HG02852 (cell line): ENCODE results near the gene PSME1.
"Not testable (repeated sequence)": the region's sequence is repeated elsewhere in the genome, so short reads cannot be mapped to it uniquely, and the experiment has no call there.

Experiments
- ATAC-seq: cut with Tn5 transposase; IDR thresholded peaks from one replicate; pipeline ENCODE4 v1.9.1; 2021; ENCODE audit warnings: mild to moderate bottlenecking, moderate library complexity; ENCODE audit not compliant: unreplicated experiment

The PSME1 gene

GRCh38 chr14:24103451-24103850, 32.5 kb upstream of the PSME1 start:
- no peak for ATAC-seq

DNA sequence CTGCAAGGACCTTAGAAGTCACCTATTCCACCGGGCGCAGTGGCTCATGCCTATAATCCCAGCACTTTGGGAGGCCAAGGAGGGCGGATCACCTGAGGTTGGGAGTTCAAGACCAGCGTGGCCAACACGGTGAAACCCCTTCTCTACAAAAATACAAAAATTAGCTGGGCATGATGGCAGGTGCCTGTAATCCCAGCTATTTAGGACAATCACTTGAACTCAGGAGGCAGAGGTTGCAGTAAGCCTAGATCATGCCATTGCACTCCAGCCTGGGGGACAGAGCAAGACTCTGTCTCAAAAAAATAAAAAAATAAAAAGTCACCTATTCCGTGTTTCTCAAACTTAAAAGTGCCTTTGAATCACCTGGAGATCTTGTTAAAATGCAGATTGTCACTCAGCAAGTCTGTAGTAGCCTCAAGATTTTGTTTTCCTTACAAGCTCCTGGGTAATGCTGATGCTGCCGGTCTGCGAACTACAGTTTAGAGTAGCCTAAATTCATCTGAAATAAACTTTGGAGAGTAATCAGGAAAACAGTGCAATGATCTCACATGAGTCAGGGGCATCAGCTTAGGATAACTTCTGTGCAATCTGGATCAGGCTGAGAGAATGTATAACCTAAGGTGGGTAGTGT, 30.3 kb upstream of the PSME1 start:
- ATAC-seq, result not testable (repeated sequence)

DNA sequence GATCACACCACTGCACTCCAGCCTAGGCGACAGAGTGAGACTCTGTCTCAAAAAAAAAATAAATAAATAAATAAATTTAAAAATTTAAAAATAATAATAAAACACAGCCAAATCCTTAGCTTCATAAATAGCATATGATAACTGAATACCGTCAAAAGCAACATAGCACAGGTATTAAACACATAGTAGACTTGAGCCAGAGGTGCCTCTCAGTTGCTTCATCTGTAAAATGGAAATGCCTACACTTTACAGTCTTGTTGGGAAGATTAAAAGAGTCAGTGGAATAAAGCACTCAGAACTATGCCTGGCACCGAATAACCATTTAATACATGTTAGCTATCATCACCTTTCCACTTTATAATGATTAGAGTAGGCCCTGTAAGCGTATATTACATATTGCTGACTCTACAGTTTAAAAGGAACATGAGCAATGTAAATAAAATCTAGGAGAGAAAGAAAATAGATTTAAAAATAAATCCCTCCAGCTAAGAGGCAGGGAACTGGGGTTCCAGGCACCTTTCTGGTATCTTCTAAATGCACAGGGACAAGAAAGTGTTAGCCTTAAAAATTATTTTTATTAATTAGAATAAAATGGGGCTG, 29.2 kb upstream of the PSME1 start:
- no peak for ATAC-seq

DNA sequence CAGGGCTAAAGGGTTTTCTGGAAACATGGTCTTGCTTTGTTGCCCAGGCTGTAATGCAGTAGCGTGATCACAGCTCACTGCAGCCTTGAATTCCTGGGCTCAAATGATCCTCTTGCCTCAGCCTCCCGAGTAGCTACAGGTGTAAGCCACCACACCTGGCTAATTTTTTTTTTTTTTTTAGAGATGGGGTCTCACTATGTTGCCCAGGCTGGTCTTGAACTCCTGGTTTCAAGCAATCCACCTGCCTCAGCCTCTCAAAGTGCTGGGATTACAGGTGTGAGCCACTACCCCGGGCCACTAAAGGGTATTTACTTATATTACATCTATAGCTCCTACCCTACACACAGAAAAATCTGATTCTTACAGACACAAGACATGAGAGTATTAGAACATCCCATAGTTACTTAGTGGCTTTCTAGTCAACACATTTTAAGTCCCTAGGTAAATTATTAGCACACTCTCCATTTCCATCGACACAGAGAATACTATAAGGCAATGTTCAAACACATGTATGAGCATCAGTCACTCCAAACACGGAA, 27.6 kb upstream of the PSME1 start:
- peak; percentile 27 for ATAC-seq

DNA sequence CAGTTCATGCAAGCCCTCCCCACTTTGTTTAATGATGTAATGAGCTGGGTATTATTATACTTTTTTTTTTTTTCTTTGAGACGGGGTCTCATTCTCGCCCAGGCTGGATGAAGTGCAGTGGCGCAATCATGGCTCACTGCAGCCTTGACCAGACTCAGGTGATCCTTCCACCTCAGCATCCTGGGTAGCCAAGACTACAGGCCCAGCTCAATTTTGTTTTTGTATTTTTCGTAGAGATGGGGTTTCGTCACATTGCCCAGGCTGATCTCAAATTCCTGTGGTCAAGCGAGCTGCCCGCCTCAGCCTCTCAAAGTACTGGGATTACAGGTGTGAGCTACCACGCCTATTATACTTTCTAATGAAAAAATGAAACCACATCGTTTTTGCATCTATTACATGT, 25.9 kb upstream of the PSME1 start:
- ATAC-seq, result no peak

- ATAC-seq, result no peak
These were observed 25.5 kb upstream of the PSME1 start for GRCh38 chr14:24110523-24110922.

DNA sequence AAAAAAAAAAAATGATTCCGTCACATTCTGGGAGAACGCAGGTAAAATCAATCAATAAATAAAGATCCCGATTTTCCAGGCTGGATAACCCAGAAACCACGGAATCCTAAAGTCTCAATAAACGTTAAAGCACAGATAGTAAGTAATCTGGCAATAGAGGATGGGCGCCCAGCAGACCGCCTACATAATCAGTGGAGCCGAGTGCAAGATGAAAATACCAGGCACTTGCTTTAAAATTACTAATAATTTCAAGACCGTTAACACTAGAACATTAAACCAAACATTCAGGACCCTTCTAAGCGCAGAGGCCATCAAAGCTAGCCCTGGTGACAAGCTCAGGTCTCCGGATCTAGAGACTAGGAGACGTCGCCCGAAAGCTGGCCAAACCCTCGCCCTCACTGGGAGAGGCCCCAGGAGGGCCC, 22.6 kb upstream of the PSME1 start:
- no peak for ATAC-seq

DNA sequence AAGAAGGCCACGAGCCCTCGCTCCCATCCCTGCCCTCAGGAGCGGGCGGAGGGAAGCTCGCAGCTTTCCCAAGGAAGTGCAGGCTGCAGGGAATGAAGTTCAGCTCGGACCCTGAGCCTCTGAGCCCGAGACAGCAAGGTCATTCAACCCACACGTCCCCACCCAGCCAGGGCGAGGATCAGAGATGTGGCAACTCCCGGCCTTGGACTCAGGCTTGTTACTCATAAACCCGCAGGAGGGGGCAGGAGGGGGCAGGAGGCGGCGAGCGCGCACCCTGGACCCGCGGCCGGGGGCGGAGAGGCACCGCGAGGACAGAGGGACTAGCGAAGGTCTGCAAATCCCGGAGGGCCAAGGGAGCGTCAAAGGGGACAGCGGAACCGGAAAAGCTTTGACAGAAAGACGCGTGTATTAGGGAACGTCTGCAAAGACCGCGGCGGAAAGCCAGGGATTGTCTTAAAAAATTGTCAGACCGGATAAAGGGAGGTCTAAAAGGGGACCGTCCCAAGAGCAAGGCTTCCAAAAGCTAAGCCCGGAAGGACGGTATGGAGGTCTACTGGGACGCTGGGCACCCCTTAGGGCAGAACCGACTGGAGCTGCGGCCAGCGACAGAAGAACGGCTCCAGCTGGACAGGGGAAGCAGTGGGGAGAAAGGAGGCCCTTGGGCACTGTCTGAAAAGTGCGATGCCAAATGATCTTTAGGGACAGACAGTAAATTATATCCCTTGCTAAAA, 22.0 kb upstream of the PSME1 start:
- ATAC-seq, result peak; percentile 27

DNA sequence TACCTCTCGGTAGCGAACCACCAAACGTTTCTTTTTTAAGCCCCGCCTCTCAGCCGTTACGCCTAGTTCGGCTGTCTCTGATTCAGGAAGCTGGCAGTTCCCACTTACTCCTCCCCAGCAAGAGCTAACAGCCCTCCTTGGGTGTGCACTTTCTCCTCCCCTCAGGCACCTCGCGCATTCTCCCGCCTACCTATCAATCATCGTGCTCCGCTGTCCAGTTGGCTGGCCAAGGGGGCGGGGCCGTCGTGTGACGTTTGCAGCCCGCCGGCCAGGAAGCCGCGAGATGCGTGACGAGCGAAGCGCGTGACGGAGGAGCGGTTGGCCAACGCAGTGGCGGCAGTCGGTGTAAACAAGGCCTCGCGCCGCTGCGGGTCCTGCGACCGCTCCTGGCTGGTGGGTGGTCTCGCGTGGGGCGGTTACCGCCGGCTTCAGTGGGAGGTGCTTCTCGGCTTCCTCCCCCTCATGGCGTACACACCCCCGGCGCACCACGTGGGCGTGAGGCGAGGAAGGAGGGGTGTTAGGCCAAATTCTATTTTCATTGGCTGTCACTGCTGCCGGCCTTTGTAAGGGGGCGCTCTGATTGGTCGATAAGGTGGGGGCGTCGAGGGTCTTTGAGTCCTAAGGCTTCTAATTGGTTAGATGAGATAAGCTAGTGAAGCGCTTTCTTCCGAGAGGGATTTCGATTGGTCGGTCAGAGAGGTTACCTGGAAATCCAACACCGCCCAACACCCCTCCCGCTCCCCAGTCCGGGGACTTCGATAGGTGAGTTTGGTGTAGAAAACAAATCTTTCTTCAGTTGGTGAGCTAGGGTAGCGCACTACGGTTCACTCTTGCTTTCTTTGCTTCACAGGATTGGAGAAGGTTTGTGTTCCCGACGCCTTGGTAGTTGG, 21.2 kb upstream of the PSME1 start, which contains the start of the genes DCAF11 and NRL:
Gene DCAF11 (plus strand): TSS at position 246 of the 890 bp plus-strand sequence. CDS start 818 bp downstream, outside the sequence.
Gene NRL (minus strand): TSS at position 418 of the 890 bp plus-strand sequence. CDS start 32,101 bp downstream, outside the sequence.
- ATAC-seq, result peak; percentile 84

DNA sequence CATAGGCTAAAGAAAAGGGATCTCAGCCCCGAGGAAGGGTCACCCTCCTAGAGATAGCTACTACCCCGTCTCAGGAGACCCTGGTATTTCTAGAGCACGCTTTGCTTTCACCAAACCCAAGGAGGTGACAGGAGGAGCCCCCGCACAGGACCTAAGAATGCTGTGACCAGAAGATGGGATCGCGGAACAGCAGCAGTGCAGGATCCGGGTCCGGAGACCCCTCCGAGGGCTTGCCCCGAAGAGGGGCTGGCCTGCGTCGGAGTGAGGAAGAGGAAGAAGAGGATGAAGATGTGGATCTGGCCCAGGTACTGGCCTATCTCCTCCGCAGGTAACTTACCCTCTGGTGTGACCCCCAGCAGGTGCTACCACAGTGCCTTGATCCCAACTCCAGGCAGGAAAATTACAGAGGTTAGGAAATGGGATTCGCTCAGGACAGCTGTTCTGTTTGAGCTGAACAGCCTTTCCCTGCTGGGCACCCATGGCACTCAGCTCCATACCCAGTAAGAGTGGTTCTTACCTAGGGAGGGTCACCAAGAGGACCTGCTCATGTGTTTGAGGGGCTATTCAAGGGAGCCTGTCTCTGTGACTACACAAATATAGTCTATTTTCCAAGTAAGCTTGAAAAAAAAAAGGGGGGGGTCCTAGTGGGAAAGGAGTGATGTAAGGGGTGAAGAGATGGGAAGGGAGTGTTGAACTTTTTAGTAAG, 20.4 kb upstream of the PSME1 start:
- ATAC-seq, result no peak

DNA sequence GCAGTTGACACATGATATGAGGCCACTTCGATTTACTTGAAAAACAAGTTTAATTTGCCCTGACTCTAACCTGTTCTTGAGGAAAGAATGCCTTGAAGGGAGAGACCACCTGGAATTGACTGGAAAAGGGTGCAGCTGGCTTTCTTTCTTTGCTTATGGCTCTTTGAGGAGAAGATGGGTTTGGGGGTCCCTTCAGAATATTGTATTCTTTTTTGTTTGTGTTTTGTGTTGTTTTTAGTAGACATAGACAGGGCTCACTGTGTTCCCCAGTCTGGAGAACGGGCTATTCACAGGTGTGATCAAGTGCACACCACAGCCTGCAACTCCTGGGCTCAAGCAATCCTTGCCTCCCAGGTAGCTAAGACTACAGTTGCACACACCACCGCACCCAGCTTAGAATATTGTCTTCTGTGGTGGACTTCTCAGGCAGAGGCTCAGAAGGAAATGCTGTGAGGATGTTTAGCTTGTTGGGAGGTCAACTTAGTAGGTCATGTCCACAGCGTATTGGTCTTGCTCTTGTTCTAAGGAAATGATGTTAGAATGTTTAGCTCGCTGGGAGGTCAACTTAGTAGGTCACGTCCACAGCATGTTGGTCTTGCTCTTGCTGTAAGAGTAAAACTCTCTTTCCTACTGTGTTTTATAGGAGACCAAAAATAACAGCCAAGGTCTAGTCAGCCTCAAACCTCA, 19.7 kb upstream of the PSME1 start:
- no peak for ATAC-seq

DNA sequence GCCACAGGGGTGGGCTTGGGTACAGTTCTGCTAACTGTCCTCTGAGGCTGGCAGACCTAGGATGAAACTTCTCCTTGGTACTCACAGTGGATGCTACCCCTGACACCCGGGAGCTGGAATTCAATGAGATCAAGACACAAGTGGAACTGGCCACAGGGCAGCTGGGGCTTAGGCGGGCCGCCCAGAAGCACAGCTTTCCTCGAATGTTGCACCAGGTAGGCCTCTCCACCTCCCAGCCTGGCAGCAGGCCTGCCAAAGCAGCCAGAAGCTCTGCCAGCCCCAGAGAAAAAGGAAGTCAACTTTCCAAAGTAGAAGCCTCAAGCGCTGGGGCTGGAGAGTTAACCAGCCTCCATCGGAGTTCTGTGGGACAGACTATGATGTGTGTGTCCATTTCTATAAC, 18.8 kb upstream of the PSME1 start:
- ATAC-seq, result no peak

DNA sequence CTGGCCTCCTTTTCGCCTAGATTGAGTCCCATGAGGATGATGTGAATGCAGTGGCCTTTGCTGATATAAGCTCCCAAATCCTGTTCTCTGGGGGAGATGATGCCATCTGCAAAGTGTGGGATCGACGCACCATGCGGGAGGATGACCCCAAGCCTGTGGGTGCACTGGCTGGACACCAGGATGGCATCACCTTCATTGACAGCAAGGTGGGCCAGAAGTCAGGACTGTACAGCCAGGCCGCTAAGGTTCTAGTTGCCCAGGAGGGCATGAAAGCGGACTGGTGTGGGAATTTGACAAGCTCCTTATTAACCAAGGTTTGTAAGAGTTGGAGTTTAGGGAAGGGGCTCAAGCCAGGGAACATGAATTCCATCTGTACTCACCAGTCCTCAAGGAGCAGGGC, 16.3 kb upstream of the PSME1 start:
- no peak for ATAC-seq

- no peak for ATAC-seq
These were observed 14.8 kb upstream of the PSME1 start for GRCh38 chr14:24121210-24121609.

DNA sequence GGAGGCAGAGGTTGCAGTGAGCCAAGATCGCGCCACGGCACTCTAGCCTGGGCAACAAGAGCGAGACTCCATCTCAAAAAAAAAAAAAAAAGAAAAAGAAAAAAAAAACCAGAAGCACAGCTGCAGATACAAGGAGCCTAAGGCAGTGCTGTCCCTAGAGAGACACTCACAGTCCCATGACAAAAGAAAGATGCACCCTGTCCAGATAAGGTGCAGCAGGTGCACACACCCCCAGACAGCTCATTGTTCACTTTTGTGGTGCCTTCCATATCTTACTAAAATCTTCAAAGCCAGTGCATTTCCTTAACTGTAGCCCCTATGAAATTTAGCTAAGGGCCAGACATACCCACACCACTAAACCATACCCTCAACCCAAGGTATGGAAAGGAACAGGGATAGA, 13.6 kb upstream of the PSME1 start:
- ATAC-seq, result no peak

GRCh38 chr14:24122898-24123297, 13.1 kb upstream of the PSME1 start:
- ATAC-seq, result no peak

GRCh38 chr14:24123424-24124417, 12.3 kb upstream of the PSME1 start:
- peak; percentile 59 for ATAC-seq

GRCh38 chr14:24126939-24127338, 9.1 kb upstream of the PSME1 start:
- ATAC-seq, result no peak
